Amniotic stem cell (primary cell): ENCODE measurements around the gene CHRNA7.
"Not testable (repeated sequence)": the region's sequence is repeated elsewhere in the genome, so short reads cannot be mapped to it uniquely, and the experiment has no call there.

Source experiments
- DNase-seq: peaks from one replicate; lab custom pipeline; 2025; lab: John Stamatoyannopoulos, UW

CHRNA7 gene

GRCh38 chr15:32120577-32121383 is 90.5 kb downstream of the CHRNA7 start:
- DNase-seq = no peak

GRCh38 chr15:32121384-32121695 is 91.0 kb downstream of the CHRNA7 start:
- DNase-seq = no peak

- no peak for DNase-seq
Measured at GRCh38 chr15:32122013-32122412, 91.7 kb downstream of the CHRNA7 start.

- DNase-seq = no peak
Measured at GRCh38 chr15:32123473-32123872, 93.2 kb downstream of the CHRNA7 start.

GRCh38 chr15:32124726-32125125 is 94.4 kb downstream of the CHRNA7 start:
- no peak for DNase-seq

DNA sequence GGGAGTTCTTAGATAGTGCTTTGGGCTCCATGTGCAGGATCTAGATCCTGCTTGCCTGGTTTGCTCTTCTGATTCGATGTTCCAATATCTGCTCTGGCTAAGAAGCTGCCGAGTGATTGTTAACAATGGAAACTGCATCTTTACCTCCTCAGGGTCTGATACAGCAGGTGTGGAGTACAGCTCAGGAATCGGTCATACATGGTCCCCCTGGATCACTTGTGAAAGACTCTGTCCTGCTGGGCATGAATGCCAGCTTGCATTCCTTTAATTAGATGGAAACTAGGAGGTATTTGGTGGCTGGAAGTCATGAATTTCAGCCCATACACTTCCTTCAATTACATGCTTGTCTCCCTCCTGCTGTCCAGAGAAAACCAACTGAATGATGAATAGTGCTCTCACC is 95.3 kb downstream of the CHRNA7 start:
- DNase-seq = no peak

GRCh38 chr15:32129815-32130214 is 99.5 kb downstream of the CHRNA7 start:
- DNase-seq = no peak

GRCh38 chr15:32130823-32131222 is 100.5 kb downstream of the CHRNA7 start:
- no peak for DNase-seq

DNA sequence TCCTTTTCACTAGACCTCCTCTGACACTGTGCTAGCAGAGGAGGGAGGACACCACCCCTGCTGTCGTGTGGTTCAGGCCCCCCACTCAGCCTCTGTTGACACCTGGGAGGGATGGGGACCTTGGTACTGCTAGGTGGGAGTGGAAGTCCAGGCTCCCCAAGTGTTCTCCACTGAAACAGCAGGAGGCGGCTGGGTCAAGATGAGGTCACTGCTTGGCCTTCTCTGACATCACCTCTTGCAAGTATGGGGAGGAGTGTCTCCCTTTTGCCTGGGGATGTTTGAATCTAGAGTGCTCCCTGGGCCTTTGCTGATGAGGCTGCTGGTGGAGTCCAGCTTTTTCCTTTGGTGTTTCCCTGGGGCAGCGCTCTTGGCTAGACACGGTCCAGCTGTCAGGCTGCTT is 101.5 kb downstream of the CHRNA7 start:
- no peak for DNase-seq

DNA sequence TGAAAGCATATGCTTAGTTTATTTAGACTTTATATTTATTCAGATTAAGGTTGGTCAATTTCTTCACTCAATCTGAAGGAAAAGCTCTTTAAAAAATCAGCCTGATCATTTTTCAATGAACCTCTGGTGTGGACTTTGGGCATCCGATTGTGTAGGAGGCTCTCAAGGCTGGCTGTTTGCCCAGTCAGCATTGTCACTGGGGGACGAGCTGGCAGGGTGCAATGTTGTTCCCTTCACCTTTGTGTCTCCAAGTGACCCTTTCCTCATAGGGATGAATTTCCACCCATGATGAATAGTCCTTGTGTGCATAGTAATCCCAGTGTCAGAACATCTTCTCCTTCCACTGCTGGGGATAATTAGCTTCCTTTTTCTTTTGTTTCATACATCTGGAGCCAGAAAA is 102.5 kb downstream of the CHRNA7 start:
- no peak for DNase-seq

DNA sequence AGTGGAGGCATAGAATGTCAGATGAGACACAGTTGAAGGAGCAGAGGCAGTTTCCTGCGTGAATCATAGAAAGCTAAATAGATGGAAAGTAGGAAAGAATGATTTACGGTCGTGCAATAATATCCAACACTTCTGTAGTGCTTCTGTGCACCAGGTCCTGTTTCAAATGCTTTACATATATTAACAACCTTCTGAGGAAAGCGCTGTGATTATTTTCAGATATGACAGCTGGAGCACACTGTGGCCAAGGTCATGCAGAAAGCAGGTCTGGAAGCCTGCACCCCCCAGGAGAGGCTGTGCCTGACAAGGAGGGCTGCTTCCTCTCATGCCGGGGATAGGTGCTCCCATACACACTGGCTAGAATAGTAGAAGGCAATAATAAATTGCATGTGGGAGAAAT is 104.5 kb downstream of the CHRNA7 start:
- no peak for DNase-seq

GRCh38 chr15:32135335-32135734 is 105.0 kb downstream of the CHRNA7 start:
- no peak for DNase-seq

- DNase-seq = not testable (repeated sequence)
Measured at GRCh38 chr15:32145512-32145911, 115.2 kb downstream of the CHRNA7 start.

GRCh38 chr15:32148833-32149555 is 118.7 kb downstream of the CHRNA7 start:
- DNase-seq = no peak

DNA sequence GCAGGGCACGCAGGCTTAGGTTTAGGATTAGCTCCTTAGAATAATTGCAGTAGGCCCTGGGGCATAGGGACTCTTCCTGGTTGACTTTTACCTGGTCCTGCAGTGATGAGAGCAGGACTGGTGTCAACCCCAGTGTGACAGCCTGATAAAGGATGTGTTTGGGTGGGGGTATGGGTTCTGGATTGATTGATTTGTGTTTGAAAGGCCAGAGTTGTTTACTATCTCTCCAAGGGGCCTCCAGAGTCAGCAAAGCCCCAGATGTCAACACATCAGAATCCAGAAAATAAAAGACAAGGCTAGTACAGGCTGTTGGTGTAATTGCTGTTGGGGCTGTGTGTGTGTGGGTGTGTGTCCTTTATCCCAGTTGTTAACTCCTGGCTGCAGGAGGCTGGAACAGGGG is 122.3 kb downstream of the CHRNA7 start:
- no peak for DNase-seq

GRCh38 chr15:32153868-32154623 is 123.7 kb downstream of the CHRNA7 start:
- not testable (repeated sequence) for DNase-seq

DNA sequence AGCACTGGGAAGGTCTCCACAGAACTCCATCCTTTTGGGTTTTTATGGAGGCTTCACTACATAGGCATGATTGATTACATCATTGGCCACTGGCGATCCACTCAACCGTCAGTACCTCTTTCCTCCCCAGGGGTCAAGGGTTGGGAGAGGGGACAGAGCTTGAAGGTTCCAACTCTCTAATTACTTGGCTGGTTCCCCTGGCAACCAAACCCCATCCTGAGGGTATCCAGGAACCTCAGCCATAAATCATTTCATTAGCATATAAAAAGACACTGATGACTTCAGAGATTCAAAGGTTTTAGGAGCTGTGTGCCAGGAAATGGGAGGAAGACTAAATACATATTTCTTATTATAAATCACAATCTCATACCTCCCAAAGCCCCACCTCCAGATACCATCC is 131.8 kb downstream of the CHRNA7 start:
- DNase-seq = not testable (repeated sequence)

GRCh38 chr15:32164065-32164464 is 133.8 kb downstream of the CHRNA7 start:
- DNase-seq = not testable (repeated sequence)

GRCh38 chr15:32164747-32165146 is 134.4 kb downstream of the CHRNA7 start:
- DNase-seq = not testable (repeated sequence)

DNA sequence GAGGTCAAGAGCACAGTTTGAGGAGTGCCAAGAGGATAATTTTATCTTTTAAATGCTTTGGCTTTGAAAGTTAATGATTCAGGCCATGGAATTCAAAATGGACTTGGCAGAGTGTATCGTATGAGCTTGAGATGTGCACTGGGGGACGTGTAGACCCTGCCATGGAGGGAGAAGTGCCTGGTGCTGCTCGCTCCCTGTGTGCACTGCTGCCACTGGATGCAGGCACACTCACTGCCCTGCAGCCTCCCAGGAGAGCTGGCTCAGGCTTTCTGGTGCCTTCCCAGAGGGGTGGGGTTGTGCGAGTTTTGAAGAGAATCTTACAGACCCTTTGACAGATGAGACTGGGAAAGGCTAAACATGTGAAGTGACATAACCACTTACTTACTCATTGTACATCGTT is 135.5 kb downstream of the CHRNA7 start:
- DNase-seq = not testable (repeated sequence)

- DNase-seq = not testable (repeated sequence)
Measured at GRCh38 chr15:32166270-32166669, 136.0 kb downstream of the CHRNA7 start.

GRCh38 chr15:32167913-32168312 is 137.6 kb downstream of the CHRNA7 start:
- DNase-seq = not testable (repeated sequence)

DNA sequence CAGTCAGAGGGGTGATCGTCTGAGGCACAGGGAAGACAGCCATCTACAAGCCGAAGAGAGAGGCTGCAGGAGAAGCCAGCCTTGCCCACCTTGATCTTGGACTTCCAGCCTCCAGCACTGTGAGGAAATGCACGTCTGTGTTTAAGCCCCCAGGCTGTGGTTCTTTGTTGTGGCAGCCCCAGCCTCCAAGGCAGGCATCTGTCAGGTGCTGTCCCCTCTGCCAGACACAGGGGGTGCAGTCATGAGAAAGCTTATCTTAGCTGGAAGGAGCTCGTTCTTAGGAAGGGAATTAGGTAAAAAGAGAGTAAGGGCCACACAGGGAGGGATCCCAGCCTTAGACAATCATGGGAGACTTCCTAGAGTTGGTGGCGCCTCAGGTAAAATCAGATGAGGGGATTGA is 150.3 kb downstream of the CHRNA7 start:
- DNase-seq = not testable (repeated sequence)
